SU-DHL-6 (cell line): ENCODE results near the gene FCF1.
"Not testable (repeated sequence)": the region's sequence is repeated elsewhere in the genome, so short reads cannot be mapped to it uniquely, and the experiment has no call there.

ENCODE experiments used
- H2AFZ ChIP-seq: fragments of 200-600 bp; sonication (generic); 2 replicates; pipeline ENCODE4 v1.6.1; 2014; ENCODE audit warnings: low read depth, mild to moderate bottlenecking, moderate library complexity, mixed read lengths, antibody characterized with exemption, low read length; ENCODE audit not compliant: severe bottlenecking
- H3F3A ChIP-seq: fragments of 200-600 bp; shearing (Covaris generic); 2 replicates; pipeline ENCODE4 v1.6.0; 2016; ENCODE audit warnings: antibody characterized with exemption, mild to moderate bottlenecking; ENCODE audit not compliant: insufficient read depth
- H3K27ac ChIP-seq: fragments of 200-600 bp; sonication (generic); 2 replicates; pipeline ENCODE4 v1.5.1; 2016; ENCODE audit warnings: low read depth, mild to moderate bottlenecking, low read length, moderate library complexity, mixed read lengths
- H3K27me3 ChIP-seq: fragments of 200-600 bp; sonication (generic), shearing (Covaris generic); 2 replicates; pipeline ENCODE4 v1.6.0; 2014; ENCODE audit warnings: mild to moderate bottlenecking, low read length
- H3K36me3 ChIP-seq: fragments of 200-600 bp; sonication (generic); 2 replicates; pipeline ENCODE4 v1.6.1; 2014; ENCODE audit warnings: mild to moderate bottlenecking, low read length, mixed read lengths
- H3K4me2 ChIP-seq: fragments of 300-600, 200-600 bp; shearing (Covaris generic), sonication (generic); 2 replicates; pipeline ENCODE4 v1.6.0; 2014; ENCODE audit warnings: low read length, low read depth, mild to moderate bottlenecking; ENCODE audit not compliant: poor library complexity, severe bottlenecking
- H3K4me3 ChIP-seq: fragments of 200-600 bp; sonication (generic); 2 replicates; pipeline ENCODE4 v1.5.1; 2014; ENCODE audit warnings: antibody characterized with exemption, low read length, mild to moderate bottlenecking, mixed read lengths; ENCODE audit not compliant: insufficient read depth, poor library complexity, severe bottlenecking
- H3K79me2 ChIP-seq: fragments of 200-600 bp; sonication (generic); 2 replicates; pipeline ENCODE4 v1.6.1; 2014; ENCODE audit warnings: mild to moderate bottlenecking, low read length, moderate library complexity; ENCODE audit not compliant: insufficient read depth
- H3K9ac ChIP-seq: fragments of 200-600 bp; sonication (generic); 2 replicates; pipeline ENCODE4 v1.7.0; 2014; ENCODE audit warnings: mild to moderate bottlenecking, low read length
- H3K9me2 ChIP-seq: fragments of 200-600 bp; sonication (generic); replicated peaks from 2 replicates; pipeline ENCODE4 v1.6.1; 2014; ENCODE audit warnings: low read length; ENCODE audit not compliant: insufficient read depth
- H3K9me3 ChIP-seq: fragments of 200-600 bp; sonication (generic); 2 replicates; pipeline ENCODE4 v1.6.1; 2014; ENCODE audit warnings: low read length, mixed read lengths; ENCODE audit not compliant: insufficient read depth
- H4K20me1 ChIP-seq: fragments of 200-600 bp; sonication (generic); 2 replicates; pipeline ENCODE4 v1.6.1; 2014; ENCODE audit warnings: low read depth, mild to moderate bottlenecking, antibody characterized with exemption, low read length, moderate library complexity, mixed read lengths
- EZH2phosphoT487 ChIP-seq: fragments of 200-600 bp; sonication (generic), shearing (Covaris generic); conservative IDR thresholded peaks from 2 replicates; pipeline ENCODE4 v1.6.1; 2018; ENCODE audit warnings: mild to moderate bottlenecking, antibody characterized with exemption, low read length, moderate library complexity, mixed read lengths
- TF ChIP-seq, protein P1 (sequence below): fragments of 200-600 bp; sonication (generic); IDR thresholded peaks from one replicate; pipeline ENCODE4 v1.5.1; 2017; ENCODE audit warnings: antibody characterized with exemption, mild to moderate bottlenecking, low read length, moderate library complexity; ENCODE audit not compliant: insufficient read depth, poor library complexity, severe bottlenecking

The FCF1 gene

GRCh38 chr14:74754899-74755298 is 42.0 kb downstream of the FCF1 start:
- H3K36me3 ChIP-seq: no peaks in the 10 kb centered on the region
- H3K4me3 ChIP-seq: no peak overlapping the region
- H3K27ac ChIP-seq: no peak overlapping the region
- H3K9ac ChIP-seq: no peak overlapping the region
- TF ChIP-seq, protein P1, sequence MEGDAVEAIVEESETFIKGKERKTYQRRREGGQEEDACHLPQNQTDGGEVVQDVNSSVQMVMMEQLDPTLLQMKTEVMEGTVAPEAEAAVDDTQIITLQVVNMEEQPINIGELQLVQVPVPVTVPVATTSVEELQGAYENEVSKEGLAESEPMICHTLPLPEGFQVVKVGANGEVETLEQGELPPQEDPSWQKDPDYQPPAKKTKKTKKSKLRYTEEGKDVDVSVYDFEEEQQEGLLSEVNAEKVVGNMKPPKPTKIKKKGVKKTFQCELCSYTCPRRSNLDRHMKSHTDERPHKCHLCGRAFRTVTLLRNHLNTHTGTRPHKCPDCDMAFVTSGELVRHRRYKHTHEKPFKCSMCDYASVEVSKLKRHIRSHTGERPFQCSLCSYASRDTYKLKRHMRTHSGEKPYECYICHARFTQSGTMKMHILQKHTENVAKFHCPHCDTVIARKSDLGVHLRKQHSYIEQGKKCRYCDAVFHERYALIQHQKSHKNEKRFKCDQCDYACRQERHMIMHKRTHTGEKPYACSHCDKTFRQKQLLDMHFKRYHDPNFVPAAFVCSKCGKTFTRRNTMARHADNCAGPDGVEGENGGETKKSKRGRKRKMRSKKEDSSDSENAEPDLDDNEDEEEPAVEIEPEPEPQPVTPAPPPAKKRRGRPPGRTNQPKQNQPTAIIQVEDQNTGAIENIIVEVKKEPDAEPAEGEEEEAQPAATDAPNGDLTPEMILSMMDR: no peak
- TF ChIP-seq EZH2phosphoT487: no peak
- no peaks in the 10 kb centered on the region for H4K20me1 ChIP-seq
- H3K27me3 ChIP-seq: no peaks in the 10 kb centered on the region
- peaks cover 10% of the 10 kb centered on the region; the same call in 1 of the 2 replicates for H3K9me3 ChIP-seq
- no peaks in the 10 kb centered on the region for H3K9me2 ChIP-seq
- no peak overlapping the region for H2AFZ ChIP-seq
- H3F3A ChIP-seq: no peaks in the 10 kb centered on the region
- H3K4me2 ChIP-seq: no peak overlapping the region
- H3K79me2 ChIP-seq: no peaks in the 10 kb centered on the region

DNA sequence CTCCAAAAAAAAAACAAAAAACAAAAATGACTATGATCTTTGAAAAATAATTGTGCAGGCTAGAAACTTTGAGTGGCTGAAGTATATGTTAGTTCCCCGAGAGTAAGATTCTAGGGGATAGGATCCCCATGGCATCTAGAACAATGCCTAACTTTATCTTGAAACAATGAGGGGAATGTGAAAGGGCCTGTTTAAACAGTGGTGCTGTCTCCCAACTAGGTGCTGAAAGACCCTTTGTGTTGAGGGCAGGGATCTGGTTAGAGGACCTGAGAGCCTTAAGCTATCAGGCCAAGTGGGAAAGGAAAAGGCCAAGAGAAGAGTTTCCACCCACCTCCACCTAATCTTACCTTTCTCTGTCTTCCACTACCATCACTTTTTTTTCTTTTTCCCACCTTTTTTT is 43.4 kb downstream of the FCF1 start:
- Histone ChIP-seq H3K9me3 (peaks cover 10% of the 10 kb centered on the region; the same call in 1 of the 2 replicates), H3K9me2 (no peaks in the 10 kb centered on the region), H3K4me2 (no peak overlapping the region), H3K4me3 (no peak overlapping the region), H3F3A (no peaks in the 10 kb centered on the region), H3K79me2 (no peaks in the 10 kb centered on the region), H4K20me1 (no peaks in the 10 kb centered on the region), H3K9ac (no peak overlapping the region), H3K27me3 (no peaks in the 10 kb centered on the region), H3K36me3 (no peaks in the 10 kb centered on the region), H3K27ac (no peak overlapping the region), H2AFZ (no peak overlapping the region)
- TF ChIP-seq, protein P1: no peak
- TF ChIP-seq EZH2phosphoT487: no peak

DNA sequence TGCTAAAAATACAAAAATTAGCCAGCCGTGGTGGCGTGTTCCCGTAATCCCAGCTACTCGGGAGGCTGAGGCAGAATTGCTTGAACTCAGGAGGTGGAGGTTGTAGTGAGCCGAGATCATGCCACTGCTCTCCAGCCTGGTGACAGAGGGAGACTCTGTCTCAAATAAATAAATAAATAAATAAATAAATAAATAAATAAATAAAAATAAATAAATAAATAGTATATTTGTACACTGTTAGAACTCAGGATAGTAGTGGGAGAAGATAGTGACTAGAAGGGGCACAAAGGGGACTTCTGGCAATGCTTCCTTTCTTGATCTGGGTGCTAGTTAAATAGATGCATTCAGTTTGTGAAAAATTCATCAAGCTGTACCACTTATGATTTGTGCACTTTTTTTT is 45.6 kb downstream of the FCF1 start:
- not testable (repeated sequence) for H3K4me2 ChIP-seq, H3K27me3 ChIP-seq, H3F3A ChIP-seq, H3K27ac ChIP-seq, H3K9ac ChIP-seq, H3K9me2 ChIP-seq, H3K9me3 ChIP-seq, H3K36me3 ChIP-seq, H2AFZ ChIP-seq, H3K79me2 ChIP-seq, H4K20me1 ChIP-seq, H3K4me3 ChIP-seq

DNA sequence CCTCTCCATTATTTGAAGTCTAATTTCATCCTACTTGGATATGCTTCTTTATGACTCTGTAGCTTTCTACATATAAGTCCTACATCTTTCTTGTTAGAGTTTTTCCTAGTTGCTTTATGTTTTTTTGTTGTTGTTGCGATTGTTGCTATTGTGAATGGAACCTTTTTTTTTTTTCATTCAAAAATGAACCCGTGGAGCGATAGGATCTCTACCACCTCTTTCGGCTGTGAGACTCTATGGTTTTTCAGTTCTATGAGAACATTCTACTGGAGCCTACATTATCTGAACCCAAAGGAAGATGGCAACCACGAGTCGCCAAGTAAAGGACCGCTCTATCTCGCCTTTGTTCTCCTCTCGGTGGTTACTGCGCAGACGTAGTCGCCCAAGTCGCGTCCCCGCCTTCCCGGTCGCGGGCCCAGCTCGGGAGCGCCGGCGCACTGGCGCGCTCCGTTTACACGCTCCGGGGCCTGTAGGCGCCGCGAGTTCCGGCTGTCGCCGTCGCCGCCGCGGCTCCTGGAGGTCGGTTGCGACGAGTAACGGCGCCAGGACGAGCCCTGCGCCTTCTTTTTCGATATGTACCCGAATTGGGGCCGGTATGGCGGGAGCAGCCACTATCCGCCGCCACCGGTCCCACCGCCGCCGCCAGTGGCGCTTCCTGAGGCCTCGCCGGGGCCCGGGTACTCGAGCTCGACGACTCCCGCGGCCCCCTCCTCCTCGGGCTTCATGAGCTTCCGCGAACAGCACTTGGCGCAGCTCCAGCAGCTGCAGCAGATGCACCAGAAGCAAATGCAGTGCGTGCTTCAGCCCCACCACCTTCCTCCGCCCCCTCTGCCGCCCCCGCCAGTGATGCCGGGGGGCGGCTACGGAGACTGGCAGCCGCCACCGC is 50.2 kb downstream of the FCF1 start, which contains the start of gene YLPM1:
YLPM1 (plus strand) TSS at position 400 of the 886 bp plus-strand sequence; CDS start at position 574, 174 bp downstream.
- Histone ChIP-seq H3K9me2 (no peaks in the 10 kb centered on the region), H3K9ac (peak within 1 kb of the TSS; percentile 88), H3K27ac (peak within 1 kb of the TSS; percentile 80), H3K27me3 (no peaks in the 10 kb centered on the region), H3F3A (peaks cover 4% of the 10 kb centered on the region; the same call in 1 of the 2 replicates), H3K79me2 (peaks cover 49% of the 10 kb centered on the region), H3K36me3 (peaks cover 4% of the 10 kb centered on the region; the same call in 1 of the 2 replicates), H3K4me3 (peak within 1 kb of the TSS; percentile 86), H3K9me3 (no peaks in the 10 kb centered on the region), H2AFZ (peak within 1 kb of the TSS; percentile 97), H4K20me1 (peaks cover 8% of the 10 kb centered on the region; the same call in 1 of the 2 replicates), H3K4me2 (peak within 1 kb of the TSS; percentile 93)
- no peak for TF ChIP-seq EZH2phosphoT487
- TF ChIP-seq, protein P1: peak; percentile 44
